SJSA1 (cell line): ENCODE results near the gene SRL. TPM values are rescaled to one million over a fixed set of nuclear protein-coding genes. Genes with fewer than 3 reads are reported as not detected.
"Not testable (repeated sequence)": the region's sequence is repeated elsewhere in the genome, so short reads cannot be mapped to it uniquely, and the experiment has no call there.

Experiments used
- DNase-seq, 2 experiments: peaks; one replicate each; pipeline ENCODE4 v3.0.0-alpha.2; 2015 to 2020; ENCODE audit warnings: low spot score in 2 of 2, low read depth in 1 of 2
- H3K27ac ChIP-seq: fragments of 250-450 bp; sonication (Bioruptor Pico); 2 replicates; pipeline ENCODE4 v1.5.1; 2020; ENCODE audit warnings: mild to moderate bottlenecking, moderate library complexity
- H3K27me3 ChIP-seq: fragments of 250-450 bp; sonication (Bioruptor Pico); replicated peaks from 2 replicates; pipeline ENCODE4 v1.5.1; 2020; ENCODE audit warnings: mild to moderate bottlenecking, moderate library complexity
- H3K36me3 ChIP-seq: fragments of 250-450 bp; sonication (Bioruptor Pico); 2 replicates; pipeline ENCODE4 v1.5.1; 2020; ENCODE audit warnings: mild to moderate bottlenecking
- H3K4me1 ChIP-seq: fragments of 250-450 bp; sonication (Bioruptor Pico); replicated peaks from 2 replicates; pipeline ENCODE4 v1.6.1; 2021; ENCODE audit warnings: mild to moderate bottlenecking
- H3K4me3 ChIP-seq: fragments of 250-450 bp; sonication (Bioruptor Pico); 2 replicates; pipeline ENCODE4 v1.5.1; 2020; ENCODE audit warnings: mild to moderate bottlenecking
- H3K9me3 ChIP-seq: fragments of 250-450 bp; sonication (Bioruptor Pico); replicated peaks from 2 replicates; pipeline ENCODE4 v1.5.1; 2020; ENCODE audit warnings: mild to moderate bottlenecking
- total RNA-seq: library from RNA; depleted of rRNA; stranded (reverse); fragments of >200 nt; shearing (Covaris generic); gene quantifications from 2 replicates; pipeline ENCODE4 v1.2.3, GENCODE V29; 2014

Gene SRL
- total RNA-seq, 1 experiment from 2014 or later = 0.05 TPM

DNA sequence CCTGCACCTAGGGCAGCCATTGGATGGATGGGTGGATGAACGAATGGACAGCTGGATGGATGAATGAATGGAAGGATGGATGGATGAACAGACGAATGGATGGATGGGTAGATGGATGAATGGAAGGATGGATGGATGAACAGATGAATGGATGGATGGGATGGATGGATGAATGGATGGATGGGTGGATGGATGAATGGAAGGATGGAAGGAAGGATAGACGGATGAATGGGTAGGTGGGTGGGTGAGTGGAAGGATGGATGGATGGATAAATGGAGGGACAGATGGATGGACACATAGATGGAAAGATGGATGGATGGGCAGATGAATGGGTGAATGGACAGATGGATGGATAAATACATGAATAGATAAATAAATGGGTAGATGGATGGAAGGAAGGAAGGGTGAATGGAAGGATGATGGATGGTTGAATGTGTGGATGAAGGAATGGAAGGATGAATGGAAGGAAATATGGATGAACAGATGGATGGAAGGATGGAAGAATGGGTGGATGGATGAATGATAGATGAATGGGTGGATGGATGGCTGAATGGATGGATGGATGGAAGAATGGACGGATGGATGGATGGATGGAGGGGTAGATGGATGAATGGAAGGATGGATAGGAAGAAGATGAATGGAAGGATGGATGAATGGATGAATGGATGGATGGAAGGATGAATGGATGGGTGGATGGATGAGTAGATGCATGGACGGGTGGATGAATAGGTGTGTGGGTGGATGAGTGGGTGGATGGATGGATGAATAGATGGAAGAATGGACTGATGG lies 15.4 kb downstream of the SRL start:
- DNase-seq = no peak
- no peak overlapping the region for H3K27ac ChIP-seq
- H3K27me3 ChIP-seq = no peaks in the 10 kb centered on the region
- no peak overlapping the region for H3K4me3 ChIP-seq
- no peaks in the 10 kb centered on the region for H3K4me1 ChIP-seq
- H3K9me3 ChIP-seq = 0 out of 2 replicates have a peak, but pooled peaks cover 5% of the 10 kb centered on the region
- no peaks in the 10 kb centered on the region for H3K36me3 ChIP-seq

DNA sequence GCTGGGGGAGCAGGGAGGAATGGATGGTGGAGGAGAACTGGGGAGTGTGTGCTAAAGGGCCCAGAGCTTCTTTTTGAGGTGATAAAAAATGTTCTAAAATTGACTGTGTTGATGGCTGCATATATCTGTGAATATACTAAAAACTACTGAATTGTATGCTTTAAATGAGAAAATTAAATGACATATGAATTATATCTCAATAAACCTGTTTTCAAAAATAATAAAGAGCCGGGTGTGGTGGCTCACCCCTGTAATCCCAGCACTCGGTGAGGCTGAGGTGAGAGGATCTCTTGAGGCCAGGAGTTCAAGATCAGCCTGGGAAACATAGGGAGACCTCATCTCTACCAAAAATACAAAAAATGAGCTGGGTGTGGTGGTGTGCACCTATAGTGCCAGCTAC lies 16.8 kb downstream of the SRL start:
- no peaks in the 10 kb centered on the region for H3K27me3 ChIP-seq
- H3K4me3 ChIP-seq = no peak overlapping the region
- 0 out of 2 replicates have a peak, but pooled peaks cover 5% of the 10 kb centered on the region for H3K9me3 ChIP-seq
- H3K4me1 ChIP-seq = no peaks in the 10 kb centered on the region
- no peak overlapping the region for H3K27ac ChIP-seq
- H3K36me3 ChIP-seq = no peaks in the 10 kb centered on the region
- no peak for DNase-seq

DNA sequence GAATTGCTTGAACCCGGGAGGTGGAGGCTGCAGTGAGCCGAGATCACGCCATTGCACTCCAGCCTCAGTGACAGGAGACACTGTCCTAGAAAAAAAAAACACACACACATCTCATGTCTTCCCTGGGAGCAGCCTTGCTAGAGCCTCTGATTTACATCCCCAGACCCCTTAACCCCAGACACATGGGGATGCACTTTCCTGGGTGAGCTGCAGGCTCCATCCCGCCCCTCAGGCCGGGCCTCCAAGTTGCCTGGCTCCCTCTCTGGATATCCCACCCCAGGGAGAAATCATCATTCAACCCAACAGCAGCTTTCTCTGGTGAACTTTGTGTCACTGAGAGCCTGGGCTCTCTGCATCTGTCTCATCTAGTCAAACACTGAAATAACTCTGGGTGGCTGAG lies 21.5 kb downstream of the SRL start:
- no peak overlapping the region for H3K4me3 ChIP-seq
- H3K36me3 ChIP-seq = no peaks in the 10 kb centered on the region
- DNase-seq = no peak
- no peaks in the 10 kb centered on the region for H3K9me3 ChIP-seq
- H3K27me3 ChIP-seq = no peaks in the 10 kb centered on the region
- no peak overlapping the region for H3K27ac ChIP-seq
- no peaks in the 10 kb centered on the region for H3K4me1 ChIP-seq

DNA sequence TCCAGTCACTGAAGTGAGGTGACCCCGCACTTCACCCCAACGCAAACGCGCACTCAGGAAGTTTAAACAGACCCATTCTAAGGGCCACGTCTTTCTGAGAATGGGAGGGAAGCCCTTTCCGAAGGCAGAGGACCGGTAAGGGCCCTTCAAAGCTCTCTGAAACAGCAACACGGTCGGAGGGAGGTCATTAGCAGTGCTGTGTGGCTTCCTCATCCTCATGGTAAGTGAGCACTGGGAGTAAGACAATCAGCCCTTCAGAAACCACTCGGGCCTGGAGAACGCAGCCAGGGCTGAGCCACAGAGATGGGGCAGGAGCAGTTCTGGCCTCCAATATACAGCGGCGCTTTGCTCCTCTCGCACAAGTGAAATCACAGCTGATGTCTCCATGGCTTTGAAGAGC lies 23.7 kb downstream of the SRL start:
- H3K36me3 ChIP-seq = no peaks in the 10 kb centered on the region
- DNase-seq = no peak
- H3K27ac ChIP-seq = no peak overlapping the region
- no peak overlapping the region for H3K4me3 ChIP-seq
- H3K4me1 ChIP-seq = peaks cover 21% of the 10 kb centered on the region
- H3K9me3 ChIP-seq = no peaks in the 10 kb centered on the region
- H3K27me3 ChIP-seq = no peaks in the 10 kb centered on the region

DNA sequence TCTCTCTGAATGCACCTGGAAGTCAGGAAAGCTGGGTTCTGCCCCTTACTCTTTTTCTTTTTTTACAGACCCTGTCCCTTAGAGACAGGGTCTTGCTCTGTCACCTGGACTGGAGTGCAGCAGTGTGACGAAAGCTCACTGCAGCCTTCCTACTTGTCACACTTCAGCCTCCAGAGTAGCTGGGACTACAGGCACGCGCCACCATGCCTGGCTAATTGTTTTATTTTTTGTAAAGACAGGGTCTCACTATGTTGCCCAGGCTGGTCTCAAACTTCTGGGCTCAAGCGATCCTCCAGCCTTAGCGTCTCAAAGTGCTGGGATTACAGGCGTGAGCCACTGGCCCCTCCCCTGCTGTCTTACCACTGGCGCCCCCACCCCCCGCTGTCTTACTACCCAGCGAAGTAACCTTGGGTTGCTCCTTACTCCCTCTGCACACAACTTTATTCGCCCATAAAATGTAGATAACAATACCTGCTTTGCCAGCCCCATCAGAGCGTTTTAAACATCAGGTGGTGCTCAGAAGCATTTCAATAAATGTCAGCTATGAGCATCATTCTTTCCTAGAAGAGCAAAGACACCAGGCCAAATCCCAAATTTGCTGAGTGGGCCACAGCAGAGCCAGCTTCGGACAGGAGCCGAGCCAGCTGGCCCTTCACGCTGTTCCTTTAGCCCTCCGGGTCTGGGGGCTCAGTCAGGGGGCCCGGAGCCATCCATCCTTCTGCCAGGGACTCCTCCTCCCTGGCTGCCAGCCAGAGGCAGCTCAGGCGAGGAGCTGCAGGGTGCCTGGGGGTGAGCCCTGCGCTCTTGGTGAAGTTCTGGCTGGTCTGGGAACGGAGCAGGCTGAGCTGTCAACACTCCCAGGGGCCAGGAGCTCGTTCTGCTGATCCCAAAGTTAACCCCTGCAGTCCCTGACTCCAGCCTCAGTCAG lies 24.4 kb downstream of the SRL start:
- DNase-seq = no peak

DNA sequence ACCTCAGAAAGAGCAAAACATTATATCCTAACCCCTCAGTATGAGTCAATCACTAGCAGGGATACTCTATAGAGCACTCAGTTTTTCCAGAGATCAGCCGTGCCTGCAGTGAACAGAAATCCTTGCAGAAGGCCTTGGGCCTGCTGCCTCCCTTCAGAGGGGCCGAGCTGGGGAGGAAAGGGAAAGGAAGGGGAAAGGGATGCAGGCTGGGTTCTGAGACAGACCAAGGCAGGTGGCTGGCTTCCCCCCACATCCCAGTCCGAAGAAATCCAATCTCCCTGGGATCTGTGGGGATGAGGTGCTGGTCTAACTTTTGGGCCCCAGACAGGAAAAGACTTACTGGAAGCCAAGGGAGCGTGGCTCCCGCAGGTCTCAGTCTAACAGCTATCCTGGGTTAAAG lies 25.3 kb downstream of the SRL start:
- DNase-seq = no peak
- no peaks in the 10 kb centered on the region for H3K27me3 ChIP-seq
- H3K4me3 ChIP-seq = no peak overlapping the region
- no peaks in the 10 kb centered on the region for H3K36me3 ChIP-seq
- H3K9me3 ChIP-seq = no peaks in the 10 kb centered on the region
- no peak overlapping the region for H3K27ac ChIP-seq
- peaks cover 31% of the 10 kb centered on the region for H3K4me1 ChIP-seq

More for the DNA sequence above, 24.4 kb downstream of the SRL start:
- Histone ChIP-seq H3K4me1 (peaks cover 29% of the 10 kb centered on the region), H3K36me3 (no peaks in the 10 kb centered on the region), H3K27ac (no peak overlapping the region), H3K4me3 (no peak overlapping the region), H3K27me3 (no peaks in the 10 kb centered on the region), H3K9me3 (no peaks in the 10 kb centered on the region)

DNA sequence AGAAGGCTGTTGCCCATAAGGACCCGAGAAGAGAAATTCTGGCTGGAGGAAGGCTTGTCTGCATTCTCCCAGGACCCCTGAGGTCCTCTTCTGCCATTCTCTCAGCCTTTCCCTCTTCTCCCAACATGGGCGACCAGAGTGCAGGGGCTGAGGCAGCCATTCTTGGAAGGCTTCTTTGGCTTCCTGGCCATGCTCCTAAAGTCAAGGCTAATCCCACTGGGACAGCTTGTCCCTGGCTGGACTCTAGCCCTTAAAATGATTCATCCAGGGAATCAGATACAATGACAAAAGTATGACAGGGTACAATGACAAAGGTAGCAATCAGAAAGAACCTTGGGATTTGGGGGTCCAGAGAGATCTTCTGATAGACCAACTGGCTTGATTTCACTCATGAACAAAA lies 26.8 kb downstream of the SRL start:
- H3K4me1 ChIP-seq = peaks cover 31% of the 10 kb centered on the region
- H3K27ac ChIP-seq = no peak overlapping the region
- DNase-seq = no peak
- no peaks in the 10 kb centered on the region for H3K27me3 ChIP-seq
- no peaks in the 10 kb centered on the region for H3K9me3 ChIP-seq
- H3K36me3 ChIP-seq = no peaks in the 10 kb centered on the region
- H3K4me3 ChIP-seq = no peak overlapping the region

DNA sequence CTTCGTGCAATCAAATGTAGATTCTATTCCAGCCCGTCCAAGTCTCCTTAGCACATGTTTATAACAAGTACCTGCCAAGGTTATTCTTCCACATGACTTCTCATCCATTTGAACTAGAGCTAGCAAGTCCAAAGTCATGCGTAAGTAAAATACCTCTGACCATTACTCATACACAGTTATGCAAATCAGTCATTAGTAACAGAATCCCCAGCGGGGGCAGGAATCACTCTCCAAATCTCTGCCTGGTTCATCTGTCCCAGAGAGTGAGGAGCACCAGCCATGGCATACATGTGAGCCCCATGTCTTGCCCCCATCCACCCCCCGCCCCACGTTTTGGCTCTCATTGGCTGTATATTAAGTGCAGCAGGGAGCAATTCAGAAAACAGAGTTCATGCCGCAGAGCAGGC lies 27.7 kb downstream of the SRL start:
- Histone ChIP-seq H3K27ac (peak overlapping the region; percentile 48), H3K9me3 (no peaks in the 10 kb centered on the region), H3K4me1 (peaks cover 31% of the 10 kb centered on the region), H3K36me3 (no peaks in the 10 kb centered on the region), H3K27me3 (no peaks in the 10 kb centered on the region), H3K4me3 (no peak overlapping the region)
- peak; percentile 65 to 68 for DNase-seq

DNA sequence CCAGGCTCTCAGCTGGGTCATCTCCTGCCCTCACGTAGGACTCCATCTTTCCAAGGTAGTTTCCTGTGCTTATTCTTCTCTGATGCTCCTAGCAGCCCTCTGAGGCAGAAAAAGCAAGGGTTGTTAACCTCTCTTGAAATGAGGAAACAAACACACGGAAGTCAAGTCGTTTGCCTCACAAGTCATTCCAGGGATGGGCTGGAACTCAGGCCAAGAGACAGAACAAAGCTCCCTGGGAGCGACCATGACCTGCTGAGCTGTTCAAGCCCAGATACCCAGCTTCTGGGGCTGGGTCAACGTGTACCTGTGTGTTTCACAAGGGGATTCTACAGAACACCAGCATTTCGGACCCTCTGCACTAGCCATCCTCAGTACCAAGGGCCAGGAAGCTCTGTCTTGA lies 28.1 kb downstream of the SRL start:
- no peak for DNase-seq
- H3K4me1 ChIP-seq = peaks cover 31% of the 10 kb centered on the region
- no peaks in the 10 kb centered on the region for H3K36me3 ChIP-seq
- peak overlapping the region; percentile 48 for H3K27ac ChIP-seq
- no peaks in the 10 kb centered on the region for H3K27me3 ChIP-seq
- no peak overlapping the region for H3K4me3 ChIP-seq
- no peaks in the 10 kb centered on the region for H3K9me3 ChIP-seq

DNA sequence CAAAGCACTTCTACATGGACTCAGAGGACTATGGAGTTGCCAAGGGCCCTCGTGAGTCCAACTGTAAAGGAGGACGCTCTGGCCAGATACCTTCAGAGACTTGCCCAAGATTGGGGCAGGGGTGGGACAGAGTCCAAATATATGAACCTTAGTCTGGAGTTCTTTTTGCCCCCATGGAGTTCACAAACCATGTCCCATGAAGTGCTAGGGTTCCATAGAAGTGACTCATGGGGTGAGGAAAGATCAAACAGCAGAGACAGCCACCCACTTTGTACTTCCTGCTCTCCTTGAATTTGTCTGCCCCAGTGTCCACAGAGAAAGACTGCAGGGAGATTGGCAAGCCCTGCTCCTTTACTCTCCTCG lies 29.0 kb downstream of the SRL start:
- Histone ChIP-seq H3K27me3 (no peaks in the 10 kb centered on the region), H3K27ac (peak overlapping the region; percentile 72), H3K9me3 (no peaks in the 10 kb centered on the region), H3K4me1 (peaks cover 31% of the 10 kb centered on the region), H3K36me3 (no peaks in the 10 kb centered on the region), H3K4me3 (no peak overlapping the region)
- peak in 1 of 2 experiments; percentile 60 for DNase-seq

DNA sequence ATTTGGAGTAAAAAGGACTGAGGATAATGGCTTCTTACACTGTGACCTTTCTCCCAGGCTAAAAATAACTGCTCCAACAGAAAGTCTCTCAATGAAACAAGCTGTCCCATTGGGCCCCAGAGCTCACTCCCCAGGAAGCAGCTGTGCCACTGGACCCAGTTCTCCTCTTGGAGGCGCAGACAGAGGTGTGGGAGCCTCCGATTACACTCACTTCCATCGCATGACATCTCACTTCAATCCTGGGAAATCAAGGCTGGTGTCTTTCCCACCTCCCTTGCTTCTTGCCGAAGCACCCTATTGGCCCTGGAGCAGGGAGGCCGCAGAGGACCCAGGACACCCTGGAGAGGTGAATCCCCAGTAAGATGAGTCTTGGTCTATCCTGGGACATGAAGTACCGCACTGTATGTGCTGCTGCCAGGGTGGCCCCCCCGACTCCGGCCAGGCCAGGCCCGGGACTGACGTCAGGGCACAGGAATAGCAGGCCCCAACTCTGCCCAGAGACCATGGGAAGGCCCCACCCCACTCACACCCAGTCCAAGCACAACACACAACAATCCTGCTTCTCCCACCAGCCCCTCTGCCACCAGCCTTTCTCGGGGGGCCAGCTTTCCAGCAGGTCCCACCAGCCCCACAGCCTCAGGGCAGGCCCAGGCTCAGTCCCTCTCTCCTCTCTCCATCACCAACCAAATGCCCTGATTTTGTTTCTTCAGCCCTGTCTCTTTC lies 29.5 kb downstream of the SRL start:
- Histone ChIP-seq H3K27me3 (no peaks in the 10 kb centered on the region), H3K36me3 (no peaks in the 10 kb centered on the region), H3K9me3 (no peaks in the 10 kb centered on the region), H3K4me1 (peaks cover 31% of the 10 kb centered on the region), H3K27ac (peak overlapping the region; percentile 72), H3K4me3 (no peak overlapping the region)
- no peak for DNase-seq

DNA sequence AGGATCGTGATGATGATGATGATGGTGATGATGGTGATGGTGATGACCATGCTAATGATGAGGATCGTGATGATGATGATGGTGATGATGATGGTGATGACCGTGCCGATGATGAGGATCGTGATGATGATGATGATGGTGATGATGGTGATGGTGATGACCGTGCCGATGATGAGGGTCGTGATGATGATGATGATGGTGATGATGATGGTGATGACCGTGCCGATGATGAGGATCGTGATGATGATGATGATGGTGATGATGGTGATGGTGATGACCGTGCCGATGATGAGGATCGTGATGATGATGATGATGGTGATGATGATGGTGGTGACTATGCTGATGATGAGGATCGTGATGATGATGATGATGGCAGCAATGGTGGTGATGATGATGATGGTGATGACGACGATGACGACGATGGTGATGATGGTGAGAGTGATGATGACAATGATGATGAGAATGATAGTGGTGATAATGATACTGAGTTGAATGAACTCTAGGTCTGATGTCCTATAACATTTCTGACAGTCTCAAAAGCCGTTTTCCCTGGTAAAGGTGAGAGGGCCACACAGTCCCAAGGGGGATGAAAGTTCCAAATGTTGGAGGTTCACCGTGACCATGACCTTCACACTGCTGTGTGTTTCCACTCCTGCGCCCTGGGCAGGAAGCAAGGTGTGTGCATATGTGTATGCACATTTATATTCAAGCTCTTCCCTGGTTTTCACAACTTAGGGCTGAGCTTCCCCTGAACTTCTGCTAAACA lies 30.3 kb downstream of the SRL start:
- H3K27ac ChIP-seq, H3K27me3 ChIP-seq, H3K9me3 ChIP-seq, DNase-seq, H3K36me3 ChIP-seq, H3K4me3 ChIP-seq: not testable (repeated sequence)
- peaks cover 31% of the 10 kb centered on the region for H3K4me1 ChIP-seq

DNA sequence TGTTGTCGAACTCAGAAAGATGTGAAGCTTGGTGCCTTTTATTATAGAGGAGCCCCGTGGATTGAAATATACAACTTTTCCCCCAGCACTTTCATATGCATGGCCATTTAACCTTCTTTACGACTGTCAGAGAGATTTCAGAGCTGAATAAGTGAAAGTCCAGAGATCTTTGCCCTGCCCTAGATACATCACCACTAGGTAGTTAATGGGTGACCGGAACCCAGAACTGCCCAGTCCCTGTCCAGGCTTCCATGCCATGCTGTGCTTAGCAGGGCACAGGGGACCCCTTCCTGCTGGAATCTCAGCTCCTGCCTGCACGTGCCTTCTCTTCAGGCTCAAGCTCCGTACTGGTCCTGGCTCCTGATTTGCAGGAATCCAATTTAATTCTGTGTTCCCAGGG lies 32.2 kb downstream of the SRL start:
- no peak for DNase-seq
- H3K9me3 ChIP-seq = no peaks in the 10 kb centered on the region
- H3K27me3 ChIP-seq = no peaks in the 10 kb centered on the region
- peaks cover 25% of the 10 kb centered on the region for H3K4me1 ChIP-seq
- H3K4me3 ChIP-seq = no peak overlapping the region
- no peak overlapping the region for H3K27ac ChIP-seq
- no peaks in the 10 kb centered on the region for H3K36me3 ChIP-seq
